ENCODE data around the gene MAPK11.

The MAPK11 gene

DNA sequence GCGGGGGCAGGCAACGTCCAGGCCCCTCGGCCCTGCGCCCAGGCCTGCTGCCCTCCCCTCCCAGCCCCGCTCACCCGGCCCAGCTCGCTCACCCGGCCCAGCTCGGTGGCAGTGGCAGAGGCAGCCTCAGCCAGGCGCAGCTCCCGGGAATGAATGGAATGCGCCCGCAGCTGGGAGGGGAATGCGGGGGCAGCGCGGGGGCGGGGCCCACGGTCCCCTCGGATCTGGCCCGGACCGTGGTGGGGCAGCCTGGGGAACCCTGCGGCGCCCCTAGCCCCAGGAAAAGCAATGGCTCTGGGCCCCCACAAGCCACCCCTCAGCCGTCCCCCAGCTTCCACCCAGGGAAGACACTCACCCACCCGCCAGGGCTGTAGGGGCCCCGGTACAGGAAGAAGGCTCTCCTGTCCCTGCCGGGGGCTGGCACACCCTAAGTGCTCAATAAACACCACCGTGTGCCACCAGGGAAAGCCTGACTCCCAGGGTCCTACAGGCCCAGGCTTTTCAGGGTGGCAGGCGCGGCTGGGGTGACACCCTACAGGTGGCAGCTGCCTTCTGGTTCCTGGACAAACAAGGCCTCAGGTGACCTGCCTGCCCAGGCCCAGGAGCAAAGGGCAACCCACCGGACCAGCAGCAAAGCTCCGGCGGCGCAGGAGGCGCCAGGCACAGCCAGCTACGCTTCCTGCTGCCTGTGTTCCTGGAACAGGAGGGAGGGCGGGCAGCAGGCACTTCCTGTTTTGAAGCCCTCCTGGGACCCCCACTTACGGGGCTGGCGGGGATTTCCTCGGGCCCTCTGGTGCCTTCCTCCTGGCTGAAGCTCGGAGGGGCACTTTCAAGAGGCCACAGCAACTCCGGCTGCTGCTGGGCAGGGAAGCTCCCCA, 23.5 kb upstream of the MAPK11 start:
- DNase-seq = no peak

DNA sequence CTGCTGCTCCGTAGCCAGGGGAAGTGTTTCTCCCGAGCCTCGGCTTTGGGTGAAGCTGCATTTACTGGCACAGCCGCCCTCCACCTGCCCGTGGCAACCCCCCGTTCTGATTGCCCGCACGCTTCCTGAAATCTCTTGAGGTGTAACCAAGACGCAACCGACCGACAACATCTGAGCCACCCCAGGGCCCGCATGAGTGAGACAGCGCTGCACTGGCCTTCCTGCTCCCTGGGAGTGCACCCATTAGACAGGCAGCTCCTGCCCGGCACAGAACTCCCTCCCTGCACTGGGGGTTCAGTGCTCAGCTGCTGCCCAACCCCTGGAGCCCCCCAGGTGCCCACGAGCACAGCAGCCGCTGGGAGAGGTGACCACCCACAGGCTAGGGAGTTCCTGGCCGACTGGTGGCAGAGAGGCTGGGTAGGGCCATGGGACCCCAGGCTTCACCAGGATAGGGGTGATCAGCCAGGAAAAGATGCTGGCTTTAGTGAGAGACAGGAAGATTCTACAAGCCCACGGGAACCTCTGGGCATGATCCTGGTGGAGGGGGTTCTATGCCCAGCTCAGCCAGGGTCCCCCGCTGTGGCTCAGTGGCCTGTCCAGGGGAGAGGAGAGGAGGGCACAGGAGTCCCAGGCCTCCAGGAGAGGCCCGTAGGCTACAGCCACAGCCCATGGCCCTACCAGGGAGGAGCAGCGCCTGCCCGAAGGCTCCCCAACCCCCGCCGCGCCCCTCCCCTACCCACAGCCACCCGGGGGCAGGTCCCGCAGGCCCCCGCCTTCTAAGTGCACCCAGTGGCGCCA, 22.7 kb upstream of the MAPK11 start:
- no peak for DNase-seq

DNA sequence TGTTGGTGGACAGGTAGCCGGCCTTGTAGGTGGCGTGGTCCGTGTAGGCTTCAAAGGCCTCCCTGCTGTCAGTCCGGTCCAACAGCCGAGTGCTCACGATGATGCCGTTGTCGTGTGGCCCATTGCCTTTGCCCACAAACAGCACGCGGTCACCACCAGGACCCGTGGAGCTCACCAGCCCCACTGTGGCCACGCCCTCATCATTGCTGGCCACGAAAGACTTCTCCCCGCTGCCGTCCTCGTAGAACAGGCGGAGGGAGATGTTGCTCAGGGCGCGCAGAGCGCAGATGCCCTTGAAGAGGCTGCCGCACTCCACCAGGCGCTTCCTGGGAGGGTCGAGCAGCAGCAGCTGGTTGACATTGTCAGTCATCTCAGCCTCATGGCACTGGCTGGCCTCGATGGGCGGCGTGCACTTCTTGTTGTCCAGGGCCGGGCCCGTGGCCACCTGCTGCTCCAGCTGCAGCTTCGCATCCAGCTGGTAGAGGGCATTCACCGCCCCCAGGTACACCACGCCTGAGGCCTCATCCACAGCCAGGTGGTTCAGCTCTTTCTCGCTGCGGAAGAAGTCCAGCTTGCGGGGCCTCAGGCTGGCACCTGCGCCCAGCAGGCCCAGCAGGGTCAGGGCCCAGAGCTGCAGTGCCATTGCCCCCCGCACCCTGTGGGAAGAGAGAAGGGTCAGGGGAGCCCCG, 19.9 kb upstream of the MAPK11 start:
- no peak for DNase-seq

DNA sequence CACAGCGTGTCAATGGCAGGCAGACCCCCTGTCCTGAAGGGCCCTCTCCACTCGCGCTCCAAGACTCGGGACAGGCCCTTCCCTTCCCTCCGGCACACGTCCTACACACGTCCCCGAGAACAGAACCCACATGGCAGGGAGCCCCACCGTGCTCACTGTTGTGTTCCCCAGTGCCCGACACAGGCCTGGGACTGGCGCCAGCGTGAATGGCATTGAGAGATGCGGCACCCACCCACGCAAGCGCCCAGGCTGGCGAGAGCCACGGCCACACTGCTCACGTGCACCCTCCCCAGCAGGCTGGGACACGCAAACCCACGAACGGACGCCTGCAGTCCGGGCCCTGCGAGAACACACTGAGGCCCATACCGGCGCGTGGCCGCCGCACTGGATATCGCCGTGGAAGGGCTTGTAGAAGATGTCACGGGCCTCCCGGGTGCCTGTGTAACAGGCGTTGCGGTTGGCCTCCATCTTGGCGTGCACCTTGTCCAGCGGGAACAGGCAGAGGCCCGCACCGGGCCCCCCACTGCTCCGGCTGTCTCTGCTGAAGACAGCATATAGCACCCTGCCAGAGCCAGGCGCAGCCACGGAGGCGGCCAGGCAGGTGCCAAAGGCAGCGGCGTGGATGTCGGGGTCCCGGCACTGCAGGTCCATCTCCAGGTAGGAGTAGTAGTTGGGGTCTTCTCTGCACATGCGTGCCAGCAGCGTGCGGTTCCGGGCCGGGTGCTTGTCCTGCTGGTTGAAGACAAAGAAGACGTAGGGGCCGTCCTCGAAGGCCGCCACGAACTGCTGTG, 19.2 kb upstream of the MAPK11 start:
- no peak for DNase-seq

DNA sequence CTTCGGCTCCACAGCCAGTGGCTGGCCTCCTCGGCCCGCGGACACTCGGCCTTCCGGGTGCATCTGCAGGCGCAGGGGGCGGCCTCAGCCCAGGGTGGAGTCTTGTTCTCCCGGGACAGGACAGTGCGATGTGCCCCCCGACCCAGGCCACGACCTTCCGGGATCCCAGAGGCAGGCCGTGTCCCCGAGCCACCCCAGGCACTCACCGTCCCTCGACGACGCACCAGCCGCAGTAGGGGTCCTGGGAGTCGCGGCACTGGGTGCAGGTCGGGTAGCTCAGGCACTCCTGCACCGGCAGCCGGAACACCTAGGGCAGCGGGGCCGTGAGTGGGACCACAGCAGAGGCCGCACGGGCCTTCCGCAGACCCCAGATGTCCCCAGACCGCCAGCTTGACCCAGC, 17.6 kb upstream of the MAPK11 start:
- no peak for DNase-seq

DNA sequence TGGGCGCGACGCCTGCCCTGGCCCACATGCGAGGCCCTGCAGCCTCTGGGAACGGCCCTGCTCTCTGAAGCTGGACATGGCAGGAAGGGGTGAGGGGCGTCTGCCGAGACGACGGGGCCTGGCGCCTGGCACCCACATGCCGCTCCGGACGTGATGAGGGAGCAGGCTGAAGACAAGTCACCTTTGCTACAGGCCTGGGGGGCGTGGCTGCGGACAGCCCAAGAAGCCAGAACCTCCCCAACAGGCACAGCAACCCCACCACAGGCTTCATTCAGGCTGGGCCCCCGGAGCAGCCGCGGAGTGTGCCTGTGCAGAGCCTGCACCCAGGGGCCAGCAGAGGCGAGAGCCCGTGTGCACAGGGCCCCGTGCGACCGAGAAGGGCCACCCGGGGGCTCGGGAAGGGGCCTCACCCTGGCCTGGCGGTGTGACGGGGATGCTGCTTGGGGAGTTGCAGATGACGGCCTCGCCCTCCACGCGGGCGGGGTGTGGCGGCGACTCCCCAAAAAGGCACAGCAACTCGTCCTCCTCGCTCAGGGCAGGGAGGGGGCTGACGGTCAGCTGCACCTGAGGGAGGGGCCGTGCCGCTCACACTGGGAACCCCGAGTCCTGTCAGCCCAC, 16.6 kb upstream of the MAPK11 start:
- DNase-seq = no peak

DNA sequence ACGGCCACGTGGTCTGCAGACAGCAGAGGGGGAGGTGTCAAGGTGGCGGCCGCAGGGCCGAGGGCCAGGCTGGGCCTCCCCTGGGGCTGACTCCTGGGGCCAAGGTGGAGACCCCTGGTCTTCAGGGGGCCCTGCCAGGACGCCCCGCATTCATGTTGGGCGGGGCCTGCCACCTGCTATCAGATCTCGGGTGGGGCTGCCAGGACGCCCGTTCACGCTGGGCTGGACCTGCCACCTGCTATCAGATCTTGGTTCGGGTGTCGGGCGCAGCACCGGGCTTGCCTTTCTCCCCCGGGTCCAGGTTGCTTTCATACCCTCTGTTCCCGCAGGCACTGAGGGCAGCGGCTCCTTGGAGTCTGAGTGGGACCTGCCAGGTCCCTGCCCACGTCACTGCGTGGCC, 16.1 kb upstream of the MAPK11 start:
- no peak for DNase-seq

DNA sequence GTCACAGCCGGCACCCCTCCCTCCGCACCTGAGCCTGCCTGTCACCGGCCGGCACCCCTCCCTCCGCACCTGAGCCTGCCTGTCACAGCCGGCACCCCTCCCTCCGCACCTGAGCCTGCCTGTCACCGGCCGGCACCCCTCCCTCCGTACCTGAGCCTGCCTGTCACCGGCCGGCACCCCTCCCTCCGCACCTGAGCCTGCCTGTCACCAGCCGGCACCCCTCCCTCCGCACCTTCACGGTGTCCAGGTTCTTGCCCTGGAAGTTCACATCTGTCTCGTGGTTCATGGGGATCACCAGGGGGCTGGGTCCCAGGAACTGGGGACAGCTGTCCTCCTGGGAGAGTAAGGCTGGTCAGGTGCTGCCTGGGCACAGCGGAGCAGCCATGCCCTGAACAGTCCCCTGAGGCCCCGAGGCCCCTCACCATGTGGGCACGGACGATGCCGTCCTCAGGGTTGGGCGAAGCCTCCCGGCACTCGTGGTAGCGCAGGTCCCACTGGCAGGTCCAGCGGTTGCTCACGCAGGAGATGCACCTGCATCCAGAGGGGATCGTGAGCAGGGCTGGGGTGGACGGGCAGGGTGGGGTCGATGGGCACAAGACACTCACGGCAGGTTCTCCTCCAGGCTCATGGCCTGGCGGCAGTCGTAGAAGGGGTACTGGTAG, 15.5 kb upstream of the MAPK11 start:
- no peak for DNase-seq

DNA sequence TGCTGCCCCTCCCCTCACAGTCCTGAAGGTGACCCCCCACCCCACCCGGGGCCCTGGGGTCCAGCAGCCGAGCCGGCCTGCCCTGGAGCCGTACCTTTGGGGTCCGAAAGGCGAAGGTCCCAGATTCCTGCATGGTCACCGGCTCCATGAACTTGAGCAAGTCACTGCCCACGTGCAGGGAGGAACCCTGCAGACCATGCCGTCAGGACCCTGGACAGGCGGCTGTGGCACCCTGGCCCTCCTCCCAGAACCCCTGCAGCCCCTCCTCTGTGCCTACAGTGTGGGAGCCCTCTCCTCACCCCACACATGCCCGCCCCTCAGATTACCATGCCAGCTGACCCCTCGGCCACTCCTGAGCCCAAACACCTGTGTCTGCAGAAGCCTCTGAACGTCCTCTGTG, 14.3 kb upstream of the MAPK11 start:
- no peak for DNase-seq

DNA sequence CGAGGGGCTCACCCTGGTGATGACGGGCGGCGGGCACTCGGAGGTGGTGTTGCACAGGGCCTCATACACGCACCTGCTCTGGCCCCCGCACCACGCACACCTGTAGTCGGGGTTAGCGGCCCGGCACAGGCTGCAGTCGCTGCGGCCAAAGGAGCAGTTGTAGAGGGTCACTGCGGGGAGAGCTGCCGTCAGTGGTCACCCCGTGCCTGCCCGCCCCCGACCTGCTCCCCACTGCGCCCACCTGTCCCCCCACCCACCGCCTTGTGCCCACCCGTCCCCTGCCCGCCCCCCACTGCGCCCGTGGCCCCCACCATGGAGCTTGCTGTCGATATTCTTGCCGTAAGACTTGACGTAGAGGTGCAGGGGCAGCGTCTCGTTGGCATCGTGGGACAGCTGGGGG, 13.6 kb upstream of the MAPK11 start:
- DNase-seq = no peak

DNA sequence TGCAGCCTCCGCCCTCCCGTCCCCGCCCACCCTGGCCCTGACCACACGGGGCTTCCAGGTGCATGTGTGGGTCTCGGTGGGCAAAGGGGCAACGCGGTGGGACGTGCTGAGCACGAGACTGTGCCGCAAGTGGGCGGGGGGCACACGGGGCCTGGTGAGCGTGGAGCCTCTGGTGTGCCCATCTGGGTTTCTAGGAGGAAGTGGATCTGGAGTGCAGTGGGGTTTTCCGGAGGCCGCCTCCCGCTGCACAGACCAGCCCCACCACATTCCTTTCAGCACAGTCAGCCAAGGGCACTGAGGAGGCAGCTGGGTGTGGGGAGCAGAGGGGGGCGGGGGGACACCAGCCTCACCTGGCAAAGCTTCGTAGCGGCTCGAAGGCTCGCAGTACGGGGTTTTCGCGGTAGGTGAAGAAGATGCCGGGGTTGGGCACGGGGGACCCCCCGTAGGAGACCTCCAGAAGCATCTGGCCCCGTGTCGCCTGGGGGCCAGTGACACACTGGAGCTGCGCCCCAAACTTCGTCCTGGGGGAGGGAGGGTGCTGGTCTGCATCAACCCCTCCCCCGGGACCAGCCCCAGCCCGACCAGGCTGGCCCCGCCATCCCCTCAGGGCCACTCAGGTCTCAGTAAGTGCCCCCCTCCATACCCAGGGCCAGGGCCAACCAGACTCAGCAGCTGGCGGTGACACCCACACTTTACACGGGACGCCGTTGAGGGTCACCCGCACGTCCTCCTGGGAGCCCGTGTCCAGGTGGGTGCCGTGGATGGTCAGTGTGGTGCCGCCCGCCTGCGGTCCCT, 12.4 kb upstream of the MAPK11 start:
- DNase-seq = no peak

DNA sequence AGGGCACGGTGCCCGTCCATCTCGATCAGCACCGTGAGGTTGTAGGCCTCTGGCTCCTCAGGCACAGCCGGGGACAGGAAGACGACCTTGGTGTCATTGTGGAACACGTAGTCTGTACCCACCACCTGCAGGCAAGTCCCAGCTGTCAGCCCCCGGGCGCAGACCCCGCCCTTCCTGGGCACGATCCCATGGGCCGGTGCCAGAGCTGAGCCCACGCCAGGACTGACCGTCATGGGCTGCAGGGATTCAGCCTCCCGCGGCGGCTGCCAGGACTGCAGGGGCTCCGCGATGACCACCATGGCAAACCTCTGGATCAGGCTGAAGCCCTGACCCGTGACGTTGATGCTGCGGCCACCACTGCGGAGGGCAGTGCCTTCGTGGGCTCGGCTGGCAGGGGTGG, 11.8 kb upstream of the MAPK11 start:
- no peak for DNase-seq

DNA sequence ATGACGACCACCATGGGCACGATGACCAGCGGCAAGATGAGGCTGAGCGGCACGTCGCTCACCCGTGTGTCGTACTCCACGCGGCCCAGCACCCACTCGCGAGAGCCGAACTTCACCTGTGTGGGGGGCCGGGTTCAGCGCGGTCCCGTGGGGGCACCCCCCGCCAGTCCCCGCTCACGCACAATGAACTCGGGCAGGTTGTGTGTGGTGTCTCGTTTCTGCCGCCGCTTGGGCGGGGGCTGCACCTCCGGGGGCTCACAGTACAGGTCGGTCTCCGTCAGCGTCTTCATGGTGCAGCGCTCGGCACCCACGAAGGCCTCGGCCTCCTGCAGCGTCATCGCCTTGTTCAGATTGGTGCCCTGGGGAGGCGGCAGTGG, 11.2 kb upstream of the MAPK11 start:
- DNase-seq = no peak

DNA sequence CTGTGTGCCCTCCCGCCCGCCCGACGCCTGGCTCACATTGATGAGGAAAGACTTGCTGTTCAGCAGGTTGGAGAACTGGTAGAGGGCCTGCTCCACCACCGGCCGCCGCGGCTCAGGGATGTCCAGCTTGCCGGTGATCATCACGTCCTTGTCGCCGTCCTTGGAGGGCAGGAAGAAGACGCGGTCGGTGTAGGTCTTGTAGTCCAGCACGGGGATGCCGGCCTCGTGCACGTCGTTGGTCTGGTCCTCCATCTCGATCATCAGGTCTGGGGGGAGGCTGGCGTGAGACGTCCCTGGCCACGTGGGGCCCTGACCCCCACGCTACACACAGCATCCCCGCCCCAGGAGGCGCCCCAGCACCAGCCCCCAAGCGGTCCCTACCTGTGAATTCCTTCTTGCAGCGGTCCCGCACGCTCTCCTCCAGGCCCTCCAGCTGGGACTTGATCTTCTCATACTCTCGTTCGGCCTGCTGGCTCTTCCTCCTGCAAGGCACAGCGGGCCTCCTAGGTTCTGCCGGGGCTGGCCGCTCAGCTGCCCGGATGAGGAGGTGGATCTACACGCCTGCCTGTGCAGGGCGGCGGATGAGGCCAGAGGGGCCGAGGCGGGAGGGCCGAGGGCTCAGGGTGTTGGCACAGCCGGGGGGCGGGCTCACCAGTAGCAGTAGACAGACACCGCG, 10.7 kb upstream of the MAPK11 start:
- no peak for DNase-seq

DNA sequence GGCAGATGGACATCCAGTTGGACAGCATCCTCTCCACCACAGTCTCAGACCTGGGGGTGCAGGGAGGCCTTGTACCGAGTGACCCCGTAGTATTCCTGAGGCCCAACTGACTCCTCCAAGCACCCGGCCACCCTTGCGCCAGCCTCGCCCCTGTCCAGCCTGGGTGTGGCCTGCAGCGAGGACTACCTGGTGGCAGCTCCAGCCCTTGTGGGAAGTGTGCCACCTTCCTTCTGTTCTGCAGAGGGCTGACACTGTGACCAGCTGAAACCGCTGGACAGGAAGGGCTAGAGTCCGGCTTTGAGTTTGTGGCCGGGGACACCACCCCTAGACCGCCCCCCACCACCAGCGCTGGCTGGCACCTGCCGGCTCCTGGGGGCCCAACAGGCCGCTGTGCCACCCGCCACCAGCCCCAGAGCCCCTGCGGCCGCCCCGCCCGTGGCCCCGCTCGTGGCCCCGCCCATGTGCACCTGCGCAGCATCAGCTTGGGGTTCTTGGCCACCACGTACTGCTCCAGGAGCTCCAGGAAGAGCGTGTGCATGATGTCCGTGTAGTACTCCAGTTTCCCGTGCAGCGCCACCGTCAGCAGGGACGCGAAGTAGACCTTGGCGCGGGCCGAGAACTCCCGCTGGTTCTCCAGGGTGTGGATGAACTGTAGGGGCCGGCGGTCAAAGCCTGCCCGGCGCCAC, 10.0 kb upstream of the MAPK11 start:
- DNase-seq = no peak

DNA sequence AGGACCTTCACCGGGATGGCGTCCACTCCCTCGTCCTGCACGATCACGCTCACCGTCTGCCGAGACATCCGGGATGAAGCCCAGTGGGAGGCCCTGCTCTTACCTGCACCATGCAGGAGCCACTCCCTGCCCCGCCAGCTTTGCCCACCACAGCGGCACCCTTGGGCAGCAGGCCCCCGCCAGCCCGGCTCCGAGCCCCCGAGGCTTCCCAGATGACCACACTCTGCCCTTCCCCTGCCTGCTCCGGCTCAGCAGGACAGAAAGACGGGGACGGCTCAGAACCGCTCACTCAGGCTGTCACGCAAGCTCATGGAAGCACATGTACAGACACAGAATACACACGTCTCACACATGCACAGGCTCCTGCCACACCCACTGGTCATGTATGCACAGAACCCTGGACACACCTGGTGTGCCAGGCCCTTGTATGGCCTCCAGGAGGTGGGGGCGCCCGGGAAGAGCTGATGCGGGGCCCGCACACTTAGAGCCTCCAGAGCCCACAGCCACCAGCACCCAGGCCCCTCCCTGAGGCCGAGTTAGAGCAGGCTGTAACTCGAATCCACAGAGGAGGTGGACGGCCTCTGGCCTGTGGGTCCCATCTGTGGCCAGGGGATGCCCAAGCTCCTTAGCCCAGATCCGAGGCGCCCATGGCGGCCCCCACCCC, 8.9 kb upstream of the MAPK11 start:
- no peak for DNase-seq

DNA sequence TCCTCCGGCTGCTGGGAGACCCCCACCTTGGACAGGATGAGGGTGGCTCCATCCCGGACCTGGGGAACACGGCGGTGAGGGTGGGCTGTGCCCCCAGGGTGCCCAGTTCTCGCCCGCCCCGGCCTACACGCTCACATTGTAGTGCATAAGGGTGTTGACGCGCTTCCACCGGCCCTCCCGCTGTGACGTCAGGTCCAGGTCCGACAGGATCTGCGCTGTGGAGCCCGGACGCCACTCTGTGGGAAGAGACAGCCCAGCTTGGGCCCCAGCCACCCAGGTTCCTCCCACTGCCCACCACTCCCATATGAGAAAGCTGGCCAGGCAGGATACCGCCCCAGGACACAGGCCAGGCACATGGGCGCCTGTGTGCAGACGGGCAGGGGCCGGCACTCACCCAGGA, 8.3 kb upstream of the MAPK11 start:
- no peak for DNase-seq

DNA sequence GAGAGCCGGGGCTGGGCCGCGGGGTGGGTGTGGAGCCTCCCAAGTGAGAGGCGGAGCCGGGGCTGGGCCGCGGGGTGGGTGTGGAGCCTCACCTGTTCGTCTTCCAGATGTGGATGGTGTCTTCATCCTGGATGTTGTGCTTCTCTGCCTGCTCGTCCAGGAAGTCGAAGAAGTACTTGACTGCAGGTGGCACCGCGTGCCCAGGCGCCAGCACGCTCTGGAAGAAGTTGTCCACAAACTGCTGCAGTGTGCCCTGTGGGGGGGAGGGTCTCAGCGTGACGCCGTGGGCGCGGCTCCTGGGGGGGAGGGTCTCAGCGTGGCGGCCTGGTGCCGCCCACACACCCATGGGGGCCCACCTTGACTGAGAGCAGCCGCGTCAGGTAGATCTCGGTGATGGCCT, 7.6 kb upstream of the MAPK11 start:
- DNase-seq = no peak

DNA sequence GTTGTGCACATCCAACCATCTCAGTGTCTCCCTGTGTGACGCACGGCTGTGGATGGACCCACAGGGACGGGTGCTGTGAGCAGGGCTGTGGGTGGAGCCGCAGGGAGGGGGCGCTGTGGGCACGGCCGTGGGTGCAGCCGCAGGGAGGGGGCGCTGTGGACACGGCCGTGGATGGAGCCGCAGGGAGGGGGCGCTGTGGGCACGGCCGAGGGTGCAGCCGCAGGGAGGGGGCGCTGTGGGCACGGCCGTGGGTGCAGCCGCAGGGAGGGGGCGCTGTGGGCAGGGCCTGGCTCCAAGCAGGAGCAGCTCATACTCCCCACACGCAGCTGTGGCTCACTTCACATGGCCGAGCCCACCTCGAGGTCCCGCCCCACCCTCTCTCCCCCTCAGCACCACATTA, 6.0 kb upstream of the MAPK11 start:
- peak in 1 of 2 experiments; percentile 13 for DNase-seq

Measured in stimulated activated CD4-positive, alpha-beta T cell treated with anti-CD3 and anti-CD28 coated beads, Interleukin-4, amount 100 ng/mL, for 4 hours (primary cell).